Measurements from ENCODE around the gene SLC17A5. TPM values are rescaled to one million over a fixed set of nuclear protein-coding genes. Genes with fewer than 3 reads are reported as not detected.

SLC17A5 gene, protein sequence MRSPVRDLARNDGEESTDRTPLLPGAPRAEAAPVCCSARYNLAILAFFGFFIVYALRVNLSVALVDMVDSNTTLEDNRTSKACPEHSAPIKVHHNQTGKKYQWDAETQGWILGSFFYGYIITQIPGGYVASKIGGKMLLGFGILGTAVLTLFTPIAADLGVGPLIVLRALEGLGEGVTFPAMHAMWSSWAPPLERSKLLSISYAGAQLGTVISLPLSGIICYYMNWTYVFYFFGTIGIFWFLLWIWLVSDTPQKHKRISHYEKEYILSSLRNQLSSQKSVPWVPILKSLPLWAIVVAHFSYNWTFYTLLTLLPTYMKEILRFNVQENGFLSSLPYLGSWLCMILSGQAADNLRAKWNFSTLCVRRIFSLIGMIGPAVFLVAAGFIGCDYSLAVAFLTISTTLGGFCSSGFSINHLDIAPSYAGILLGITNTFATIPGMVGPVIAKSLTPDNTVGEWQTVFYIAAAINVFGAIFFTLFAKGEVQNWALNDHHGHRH
- 17.7 and 20.5 TPM in 2 replicates for total RNA-seq

DNA sequence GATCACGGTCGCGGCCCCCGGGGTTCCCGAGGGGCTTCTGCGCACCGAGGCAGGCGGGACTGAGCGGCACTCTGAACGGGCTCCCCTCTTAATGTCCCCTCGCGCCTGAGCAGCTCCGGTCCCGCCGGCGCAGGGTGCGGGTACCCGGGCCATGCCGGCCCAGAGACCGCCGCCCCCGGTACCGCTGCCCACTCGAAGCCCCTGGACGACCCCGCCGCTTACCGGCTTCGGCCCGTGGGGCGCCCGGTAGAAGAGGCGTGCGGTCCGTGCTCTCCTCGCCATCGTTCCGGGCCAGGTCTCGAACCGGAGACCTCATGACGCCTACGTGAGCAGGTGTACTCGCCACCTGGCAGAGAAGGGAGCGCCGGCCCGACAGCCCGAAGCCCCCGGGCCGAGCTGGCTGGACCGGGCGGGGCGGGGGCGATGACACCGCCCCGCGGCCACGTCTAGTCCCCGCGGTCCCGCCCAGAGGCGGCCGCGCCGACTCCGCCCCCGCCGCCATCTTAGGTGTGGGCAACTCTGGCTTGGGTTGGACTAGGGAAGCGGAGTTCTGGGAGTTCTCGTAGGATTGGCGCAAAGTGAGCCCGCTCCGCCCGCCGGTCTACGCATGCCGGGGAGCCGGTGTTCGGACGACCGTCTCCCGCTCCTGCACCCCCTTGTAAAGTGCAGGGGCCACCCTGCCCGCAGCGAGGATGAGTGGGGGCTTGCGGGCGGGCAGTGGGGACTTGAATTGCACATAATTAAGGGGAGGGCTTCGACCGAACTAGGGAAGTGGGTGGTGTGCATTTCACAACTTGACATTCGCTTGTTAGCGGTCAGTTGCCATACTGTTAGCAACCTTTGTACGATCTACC, at the start of gene SLC17A5:
Gene SLC17A5 (minus strand): TSS at position 422 of the 854 bp plus-strand sequence. CDS start 106 bp downstream, at position 316.

DNA sequence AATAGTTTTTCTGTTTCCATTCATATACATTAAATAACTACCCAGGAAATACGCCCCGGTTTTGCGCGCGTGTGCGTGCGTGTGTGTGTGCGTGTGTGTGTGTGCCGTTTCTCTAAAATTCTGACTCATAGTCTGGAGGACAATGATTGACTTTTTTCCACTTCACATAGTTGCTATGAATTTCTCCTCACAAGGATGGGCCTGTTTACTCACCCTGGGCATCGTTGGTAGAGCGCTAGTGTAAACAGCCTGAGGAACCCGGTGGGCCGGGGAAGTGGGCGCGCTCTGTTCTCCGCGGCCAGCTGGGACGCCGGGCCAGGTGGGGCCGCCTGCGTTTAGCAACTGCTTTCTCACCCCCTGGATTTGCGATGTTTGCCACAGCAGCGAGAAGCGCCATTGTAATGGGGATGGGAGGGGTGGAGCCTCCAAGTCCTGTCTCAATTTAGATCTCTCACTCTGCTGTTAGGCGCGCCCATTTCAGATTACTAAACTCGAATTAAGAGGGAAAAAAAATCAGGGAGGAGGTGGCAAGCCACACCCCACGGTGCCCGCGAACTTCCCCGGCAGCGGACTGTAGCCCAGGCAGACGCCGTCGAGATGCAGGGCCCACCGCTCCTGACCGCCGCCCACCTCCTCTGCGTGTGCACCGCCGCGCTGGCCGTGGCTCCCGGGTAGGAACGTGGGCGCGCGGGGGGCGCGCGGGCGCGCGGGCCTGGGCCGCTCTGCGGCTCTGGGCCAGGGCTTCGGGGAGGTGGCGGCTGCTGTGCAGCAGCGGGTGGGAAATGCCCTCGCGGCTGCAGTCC, 42.0 kb upstream of the SLC17A5 start, which contains the start of gene CD109:
Gene CD109 (plus strand): TSS at position 585 of the 803 bp plus-strand sequence. CDS start 13 bp downstream, at position 598.

Other genes starting within 250 kb of the SLC17A5 start
- gene CGAS, start 201.7 kb downstream of the SLC17A5 start, total RNA-seq = 5.6 and 11.3 TPM in 2 replicates
- 39.0 and 66.6 TPM in 2 replicates for gene MTO1, start 192.3 kb downstream of the SLC17A5 start, total RNA-seq
- 27,669 and 43,167 TPM in 2 replicates for gene EEF1A1, start 133.0 kb downstream of the SLC17A5 start, total RNA-seq
- gene CD109, start 42.2 kb upstream of the SLC17A5 start, total RNA-seq = 26.3 and 152 TPM in 2 replicates